B cell (primary cell): ENCODE data around the gene SMYD2.

Source experiments
- CTCF ChIP-seq: fragments of 200-600 bp; IDR thresholded peaks from one replicate; pipeline ENCODE4 v1.8.0; 2022; ENCODE audit warnings: antibody characterized with exemption, mild to moderate bottlenecking
- EZH2 ChIP-seq: IDR thresholded peaks from 2 replicates; pipeline ENCODE4 v1.6.1; 2012; ENCODE audit warnings: borderline replicate concordance, low read depth, mild to moderate bottlenecking, moderate library complexity, low read length; ENCODE audit not compliant: insufficient read depth, poor library complexity, severe bottlenecking

DNA sequence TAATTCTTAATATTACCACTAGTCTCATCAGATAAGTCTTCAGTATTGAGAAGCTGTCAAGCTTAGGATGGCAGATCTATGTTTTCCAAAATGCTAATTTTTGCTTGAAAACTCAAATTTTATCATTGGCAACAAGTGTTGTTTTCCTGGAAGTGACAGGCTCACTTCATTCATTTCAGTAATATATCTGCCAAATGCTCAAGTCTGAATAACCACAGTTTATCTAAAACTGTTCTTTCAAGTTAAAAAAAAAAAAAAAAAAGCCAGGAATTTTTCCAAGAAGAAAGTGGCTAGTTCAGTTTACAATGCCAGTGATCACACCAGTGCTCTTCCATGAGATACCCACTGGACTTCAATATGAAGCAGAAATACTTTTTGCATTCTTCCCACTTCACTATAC, 20.6 kb downstream of the SMYD2 start:
- TF ChIP-seq EZH2 = no peak
- no peak for TF ChIP-seq CTCF
